Trophoblast cell (in vitro differentiated cells and primary cell): ENCODE results near the gene CFAP107.
"Not testable (repeated sequence)": the region's sequence is repeated elsewhere in the genome, so short reads cannot be mapped to it uniquely, and the experiment has no call there.

ENCODE experiments used
- DNase-seq, 2 donors: peaks; one replicate each; pipeline ENCODE4 v3.0.0-alpha.2; 2016
- H2AFZ ChIP-seq: 2 replicates; pipeline ENCODE4 v1.6.1; 2013; ENCODE audit warnings: low read length, moderate library complexity, mild to moderate bottlenecking; ENCODE audit not compliant: insufficient read depth, poor library complexity
- H2AK5ac ChIP-seq: 2 replicates; pipeline ENCODE4 v1.6.1; 2013; ENCODE audit warnings: mild to moderate bottlenecking, low read length
- H2BK120ac ChIP-seq: 2 replicates; pipeline ENCODE4 v1.6.1; 2013; ENCODE audit warnings: low read length, mild to moderate bottlenecking, moderate library complexity; ENCODE audit not compliant: insufficient read depth, poor library complexity
- H2BK12ac ChIP-seq: 2 replicates; pipeline ENCODE4 v1.6.1; 2013; ENCODE audit warnings: mild to moderate bottlenecking, low read length, moderate library complexity
- H2BK5ac ChIP-seq: 2 replicates; pipeline ENCODE4 v1.6.1; 2013; ENCODE audit warnings: low read length, low read depth, moderate library complexity, mild to moderate bottlenecking; ENCODE audit not compliant: poor library complexity
- H3K14ac ChIP-seq: 2 replicates; pipeline ENCODE4 v1.6.1; 2013; ENCODE audit warnings: mild to moderate bottlenecking, low read length
- H3K18ac ChIP-seq: 2 replicates; pipeline ENCODE4 v1.6.1; 2013; ENCODE audit warnings: mild to moderate bottlenecking, low read length
- H3K23ac ChIP-seq: 2 replicates; pipeline ENCODE4 v1.6.1; 2013; ENCODE audit warnings: low read length
- H3K27ac ChIP-seq: 2 replicates; pipeline ENCODE4 v1.5.1; 2013; ENCODE audit warnings: low read depth, mild to moderate bottlenecking, inconsistent platforms, low read length, moderate library complexity
- H3K27me3 ChIP-seq: 2 replicates; pipeline ENCODE4 v1.6.1; 2013; ENCODE audit warnings: inconsistent platforms, mild to moderate bottlenecking, low read length, moderate library complexity; ENCODE audit not compliant: insufficient read depth
- H3K36me3 ChIP-seq, 2 experiments: 1 replicate in 1 of 2; 2 replicates in 1 of 2; pipeline ENCODE4 v1.6.1; 2013; ENCODE audit warnings: low read length in 2 of 2, mild to moderate bottlenecking in 2 of 2, moderate library complexity in 1 of 2; ENCODE audit not compliant: insufficient read depth in 2 of 2, control insufficient read depth in 1 of 2
- H3K4ac ChIP-seq: 2 replicates; pipeline ENCODE4 v1.6.1; 2013; ENCODE audit warnings: low read depth, mild to moderate bottlenecking, low read length, moderate library complexity
- H3K4me1 ChIP-seq, 2 experiments: 1 replicate in 1 of 2; 2 replicates in 1 of 2; pipeline ENCODE4 v1.6.1; 2013; ENCODE audit warnings: low read length in 2 of 2, mild to moderate bottlenecking in 2 of 2, moderate library complexity in 1 of 2; ENCODE audit not compliant: insufficient read depth in 2 of 2, control insufficient read depth in 1 of 2
- H3K4me2 ChIP-seq: 2 replicates; pipeline ENCODE4 v1.6.1; 2013; ENCODE audit warnings: inconsistent platforms, mild to moderate bottlenecking, low read length, moderate library complexity
- H3K4me3 ChIP-seq: 2 replicates; pipeline ENCODE4 v1.5.1; 2013; ENCODE audit warnings: mild to moderate bottlenecking, low read depth, low read length, inconsistent platforms
- H3K79me1 ChIP-seq: one replicate; pipeline ENCODE4 v1.6.1; 2013; ENCODE audit warnings: low read length
- H3K79me2 ChIP-seq: 2 replicates; pipeline ENCODE4 v1.6.1; 2013; ENCODE audit warnings: low read length, mild to moderate bottlenecking; ENCODE audit not compliant: control insufficient read depth, insufficient read depth, poor library complexity
- H3K9ac ChIP-seq: 2 replicates; pipeline ENCODE4 v1.6.1; 2013; ENCODE audit warnings: mild to moderate bottlenecking, low read length
- H3K9me3 ChIP-seq: 2 replicates; pipeline ENCODE4 v1.6.1; 2013; ENCODE audit warnings: low read depth, mild to moderate bottlenecking, control low read depth, inconsistent platforms, low read length; ENCODE audit not compliant: insufficient read depth
- H4K12ac ChIP-seq: 2 replicates; pipeline ENCODE4 v1.6.1; 2013; ENCODE audit warnings: low read depth, mild to moderate bottlenecking, low read length, moderate library complexity
- H4K8ac ChIP-seq: 2 replicates; pipeline ENCODE4 v1.6.1; 2013; ENCODE audit warnings: low read depth, mild to moderate bottlenecking, low read length, moderate library complexity
- H4K91ac ChIP-seq: one replicate; pipeline ENCODE4 v1.6.1; 2013; ENCODE audit warnings: low read depth, mild to moderate bottlenecking, low read length, moderate library complexity
- WGBS: extraction: QIAGEN DNeasy Blood & Tissue Kit; methylation state at CpG from one replicate; pipeline ENCODE4 v1.1.7; 2013; ENCODE audit warnings: missing lambda C conversion rate; ENCODE audit not compliant: insufficient read length, insufficient coverage; ENCODE audit errors: extremely low coverage; 5-methylcytosine and 5-hydroxymethylcytosine counted together

The CFAP107 gene

GRCh38 chr1:12778907-12779306 lies 32.9 kb downstream of the CFAP107 start:
- peaks cover 2% of the 10 kb centered on the region for H3K9me3 ChIP-seq
- H3K4me3 ChIP-seq, result no peak overlapping the region
- H3K79me2 ChIP-seq, result no peaks in the 10 kb centered on the region
- H3K18ac ChIP-seq, result no peak overlapping the region
- no peak overlapping the region for H3K23ac ChIP-seq
- H2BK5ac ChIP-seq, result no peak overlapping the region
- no peak overlapping the region for H3K9ac ChIP-seq
- no peak overlapping the region for H4K91ac ChIP-seq
- no peak overlapping the region for H2BK12ac ChIP-seq
- no peak overlapping the region for H3K14ac ChIP-seq
- no CpG with 5 or more reads among the region's 6 CpGs for WGBS
- no peaks in the 10 kb centered on the region for H3K36me3 ChIP-seq
- H2BK120ac ChIP-seq, result no peak overlapping the region
- H3K79me1 ChIP-seq, result no peaks in the 10 kb centered on the region
- no peak overlapping the region for H4K12ac ChIP-seq
- no peak overlapping the region for H2AFZ ChIP-seq
- H2AK5ac ChIP-seq, result no peak overlapping the region
- H4K8ac ChIP-seq, result no peak overlapping the region
- DNase-seq, result no peak
- no peak overlapping the region for H3K4ac ChIP-seq
- no peaks in the 10 kb centered on the region for H3K4me1 ChIP-seq
- no peaks in the 10 kb centered on the region for H3K27me3 ChIP-seq
- no peak overlapping the region for H3K4me2 ChIP-seq
- H3K27ac ChIP-seq, result no peak overlapping the region

DNA sequence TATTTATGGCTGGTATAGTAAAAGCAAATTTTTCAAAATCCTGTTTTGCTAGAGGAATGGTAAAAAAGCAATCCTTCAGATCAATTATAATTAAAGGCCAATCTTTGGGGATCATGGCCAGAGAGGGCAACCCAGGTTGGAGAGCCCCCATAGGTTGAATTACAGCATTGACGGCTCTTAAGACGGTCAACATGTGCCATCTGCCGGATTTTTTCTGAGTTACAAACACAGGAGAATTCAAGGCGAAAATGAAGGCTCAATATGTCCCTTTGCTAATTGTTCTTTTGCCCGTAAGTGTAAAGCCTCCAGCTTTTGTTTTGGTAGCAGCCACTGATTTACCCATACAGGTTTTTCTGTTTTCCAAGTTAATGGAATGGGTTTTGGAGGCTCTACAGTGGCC lies 35.5 kb downstream of the CFAP107 start:
- H2BK12ac ChIP-seq, H4K91ac ChIP-seq, H2BK120ac ChIP-seq, H2AK5ac ChIP-seq, H3K79me2 ChIP-seq, H3K9me3 ChIP-seq, H3K79me1 ChIP-seq, H3K4me1 ChIP-seq, H3K18ac ChIP-seq, H3K14ac ChIP-seq, H4K8ac ChIP-seq, DNase-seq, H3K4me2 ChIP-seq, H3K4me3 ChIP-seq, H2BK5ac ChIP-seq, H3K27ac ChIP-seq, H3K23ac ChIP-seq, H3K27me3 ChIP-seq, H3K9ac ChIP-seq, H4K12ac ChIP-seq, H2AFZ ChIP-seq, H3K4ac ChIP-seq, H3K36me3 ChIP-seq: not testable (repeated sequence)
- no CpG with 5 or more reads among the region's 5 CpGs for WGBS

- not testable (repeated sequence) for H4K91ac ChIP-seq, H2AK5ac ChIP-seq, H3K36me3 ChIP-seq, H3K27me3 ChIP-seq, H2BK12ac ChIP-seq, H3K79me2 ChIP-seq, H3K9ac ChIP-seq, H3K4me1 ChIP-seq, H3K14ac ChIP-seq, H3K18ac ChIP-seq, H2AFZ ChIP-seq, H4K8ac ChIP-seq, H3K4ac ChIP-seq, H3K9me3 ChIP-seq, H3K79me1 ChIP-seq, H3K4me2 ChIP-seq, H3K4me3 ChIP-seq, H3K27ac ChIP-seq, H4K12ac ChIP-seq, H2BK5ac ChIP-seq, H2BK120ac ChIP-seq, H3K23ac ChIP-seq
- WGBS, result no CpG with 5 or more reads among the region's 7 CpGs
- peak in 1 of 2 donors; percentile 62 for DNase-seq
Measured at GRCh38 chr1:12783783-12784182, 37.8 kb downstream of the CFAP107 start.

GRCh38 chr1:12784729-12785128 lies 38.7 kb downstream of the CFAP107 start:
- not testable (repeated sequence) for H4K8ac ChIP-seq, H3K36me3 ChIP-seq, H3K4me1 ChIP-seq, DNase-seq, H2AK5ac ChIP-seq, H2AFZ ChIP-seq, H3K79me2 ChIP-seq, H3K4ac ChIP-seq, H3K18ac ChIP-seq, H2BK12ac ChIP-seq, H4K91ac ChIP-seq, H3K14ac ChIP-seq, H4K12ac ChIP-seq, H3K9ac ChIP-seq, H3K4me3 ChIP-seq, H3K79me1 ChIP-seq, H3K9me3 ChIP-seq, H3K27me3 ChIP-seq, H2BK5ac ChIP-seq, H3K23ac ChIP-seq, H2BK120ac ChIP-seq, H3K27ac ChIP-seq, H3K4me2 ChIP-seq
- no CpG with 5 or more reads among the region's 8 CpGs for WGBS
